GM20000 (cell line): ENCODE data around the gene MSI2.

ENCODE experiments used
- DNase-seq: peaks from one replicate; pipeline ENCODE4 v3.0.0; 2012; ENCODE audit warnings: low spot score
- TF ChIP-seq, protein P1 (sequence below): IDR thresholded peaks from 2 replicates; pipeline ENCODE4 v1.5.1; 2012; ENCODE audit warnings: mild to moderate bottlenecking, control low read depth; ENCODE audit errors: extremely low read depth, missing control alignments

MSI2 gene

DNA sequence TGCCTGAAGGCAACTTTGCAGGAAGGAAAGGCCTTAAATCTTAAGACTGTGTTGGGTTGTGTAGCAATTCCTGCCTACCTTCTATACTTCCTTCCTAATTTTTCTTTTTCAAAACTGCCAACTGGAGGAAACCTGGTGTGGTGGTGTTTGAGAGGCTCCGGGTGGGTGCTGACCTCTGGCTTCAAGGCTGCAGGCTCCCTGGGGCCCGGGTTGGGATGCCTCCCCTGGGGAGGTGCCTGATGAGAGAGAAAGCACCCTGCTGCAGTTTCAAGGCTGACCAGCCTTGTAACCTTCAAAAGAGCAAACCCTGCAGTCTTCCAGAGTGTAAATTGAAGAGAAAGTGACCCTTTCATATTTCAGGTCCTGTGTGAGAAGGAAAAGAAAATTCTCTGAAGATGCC is 55.9 kb downstream of the MSI2 start:
- no peak for DNase-seq
- TF ChIP-seq, protein P1, sequence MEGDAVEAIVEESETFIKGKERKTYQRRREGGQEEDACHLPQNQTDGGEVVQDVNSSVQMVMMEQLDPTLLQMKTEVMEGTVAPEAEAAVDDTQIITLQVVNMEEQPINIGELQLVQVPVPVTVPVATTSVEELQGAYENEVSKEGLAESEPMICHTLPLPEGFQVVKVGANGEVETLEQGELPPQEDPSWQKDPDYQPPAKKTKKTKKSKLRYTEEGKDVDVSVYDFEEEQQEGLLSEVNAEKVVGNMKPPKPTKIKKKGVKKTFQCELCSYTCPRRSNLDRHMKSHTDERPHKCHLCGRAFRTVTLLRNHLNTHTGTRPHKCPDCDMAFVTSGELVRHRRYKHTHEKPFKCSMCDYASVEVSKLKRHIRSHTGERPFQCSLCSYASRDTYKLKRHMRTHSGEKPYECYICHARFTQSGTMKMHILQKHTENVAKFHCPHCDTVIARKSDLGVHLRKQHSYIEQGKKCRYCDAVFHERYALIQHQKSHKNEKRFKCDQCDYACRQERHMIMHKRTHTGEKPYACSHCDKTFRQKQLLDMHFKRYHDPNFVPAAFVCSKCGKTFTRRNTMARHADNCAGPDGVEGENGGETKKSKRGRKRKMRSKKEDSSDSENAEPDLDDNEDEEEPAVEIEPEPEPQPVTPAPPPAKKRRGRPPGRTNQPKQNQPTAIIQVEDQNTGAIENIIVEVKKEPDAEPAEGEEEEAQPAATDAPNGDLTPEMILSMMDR = no peak

GRCh38 chr17:57313097-57313835 is 56.9 kb downstream of the MSI2 start:
- no peak for DNase-seq
- TF ChIP-seq, protein P1 = no peak

DNA sequence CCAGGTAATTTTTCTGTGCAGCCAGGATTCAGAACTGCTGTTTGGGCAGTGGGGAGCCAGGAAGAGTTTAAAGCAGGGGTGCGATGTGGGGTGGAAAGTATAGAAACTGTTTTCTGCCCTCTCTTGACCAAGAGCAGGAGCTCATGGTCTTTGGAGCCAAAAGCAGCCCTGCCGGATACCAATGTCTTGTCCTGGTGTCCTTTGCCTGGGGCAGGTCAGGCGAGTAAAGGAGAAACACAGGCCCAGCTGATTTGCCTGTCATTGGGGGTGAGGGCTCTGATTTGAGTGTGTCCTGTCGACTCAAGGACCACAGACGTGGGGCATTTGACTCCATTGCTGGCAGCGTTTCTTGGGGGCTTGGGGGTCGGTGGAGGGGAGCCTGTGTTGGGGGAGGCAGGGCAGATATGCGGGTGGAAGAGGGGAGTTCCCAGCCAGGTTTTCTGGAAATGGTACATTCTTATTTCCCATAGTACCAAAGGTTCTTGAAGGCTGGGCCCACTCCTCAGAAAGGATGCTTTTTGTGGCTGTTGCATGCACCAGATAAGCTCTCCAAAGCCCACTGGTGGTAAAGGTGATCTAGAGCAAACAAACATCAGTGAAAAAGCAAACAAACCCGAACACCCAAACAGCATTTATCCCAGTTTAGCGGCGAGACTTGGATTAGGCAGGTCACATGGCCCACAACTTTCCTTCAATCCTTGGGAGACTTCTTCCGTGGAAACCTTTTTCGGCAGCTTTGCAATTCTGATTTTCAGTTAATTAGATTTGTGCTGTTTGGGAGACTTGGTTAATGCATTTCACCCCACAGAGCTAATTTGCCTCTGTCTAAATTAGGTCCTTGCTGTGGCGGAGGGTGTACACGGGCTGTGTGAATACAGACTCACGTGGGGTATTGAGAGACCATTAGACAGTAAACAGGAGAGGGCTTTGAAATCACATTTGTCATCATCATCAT is 59.0 kb downstream of the MSI2 start:
- no peak for DNase-seq
- TF ChIP-seq, protein P1 = no peak

- TF ChIP-seq, protein P1 = no peak
- no peak for DNase-seq
Observed at GRCh38 chr17:57316361-57316760, 60.0 kb downstream of the MSI2 start.

- no peak for DNase-seq
- TF ChIP-seq, protein P1 = no peak
Observed at GRCh38 chr17:57317079-57317478, 60.8 kb downstream of the MSI2 start.

GRCh38 chr17:57318913-57319312 is 62.6 kb downstream of the MSI2 start:
- TF ChIP-seq, protein P1 = no peak
- DNase-seq = no peak

- DNase-seq = no peak
- TF ChIP-seq, protein P1 = no peak
Observed at GRCh38 chr17:57319806-57320205, 63.5 kb downstream of the MSI2 start.
